ENCODE measurements around the gene IL2RA.

The IL2RA gene

DNA sequence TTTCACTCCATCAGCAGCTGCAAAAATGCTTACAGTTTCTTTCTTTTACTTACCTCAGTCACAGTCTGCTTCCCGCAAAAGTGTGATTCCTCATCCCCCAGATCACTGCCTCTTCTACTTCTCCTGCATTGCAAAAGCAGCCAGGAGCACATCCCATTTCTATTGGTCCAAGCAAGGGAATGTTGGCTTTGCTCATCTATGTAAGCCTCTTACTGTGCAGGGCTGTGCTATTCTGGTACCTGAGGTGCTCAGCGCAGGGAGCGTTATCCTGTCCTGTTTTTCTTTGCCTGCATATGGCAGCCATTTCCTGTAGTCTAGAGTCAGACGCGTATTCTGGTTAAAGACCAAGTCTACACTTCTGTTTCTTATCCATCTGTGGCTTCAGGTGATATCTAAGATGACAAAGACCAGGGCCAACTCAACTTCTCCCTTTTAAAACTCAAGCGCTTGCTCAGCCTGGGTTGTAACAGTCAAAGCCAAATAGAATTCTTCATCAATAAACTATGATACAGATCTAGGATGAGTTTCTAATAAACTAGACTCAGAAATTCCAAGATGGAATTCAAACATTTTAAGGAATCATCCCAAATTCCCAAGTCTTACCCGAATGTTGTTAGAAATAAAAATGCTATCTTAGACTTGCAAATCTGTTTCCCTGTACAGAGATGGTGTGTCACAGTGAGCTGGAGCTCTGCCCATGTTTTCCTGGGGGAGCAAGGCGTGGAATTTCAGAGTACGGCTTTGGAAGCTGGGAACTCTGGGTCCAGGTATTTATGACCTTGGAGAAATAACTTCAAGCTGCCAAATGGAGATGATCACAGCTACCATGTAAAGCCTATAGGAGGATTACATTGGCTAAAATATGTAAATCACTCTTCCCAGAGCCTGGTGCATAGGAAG, 20.6 kb upstream of the IL2RA start:
- TF ChIP-seq, protein P1, sequence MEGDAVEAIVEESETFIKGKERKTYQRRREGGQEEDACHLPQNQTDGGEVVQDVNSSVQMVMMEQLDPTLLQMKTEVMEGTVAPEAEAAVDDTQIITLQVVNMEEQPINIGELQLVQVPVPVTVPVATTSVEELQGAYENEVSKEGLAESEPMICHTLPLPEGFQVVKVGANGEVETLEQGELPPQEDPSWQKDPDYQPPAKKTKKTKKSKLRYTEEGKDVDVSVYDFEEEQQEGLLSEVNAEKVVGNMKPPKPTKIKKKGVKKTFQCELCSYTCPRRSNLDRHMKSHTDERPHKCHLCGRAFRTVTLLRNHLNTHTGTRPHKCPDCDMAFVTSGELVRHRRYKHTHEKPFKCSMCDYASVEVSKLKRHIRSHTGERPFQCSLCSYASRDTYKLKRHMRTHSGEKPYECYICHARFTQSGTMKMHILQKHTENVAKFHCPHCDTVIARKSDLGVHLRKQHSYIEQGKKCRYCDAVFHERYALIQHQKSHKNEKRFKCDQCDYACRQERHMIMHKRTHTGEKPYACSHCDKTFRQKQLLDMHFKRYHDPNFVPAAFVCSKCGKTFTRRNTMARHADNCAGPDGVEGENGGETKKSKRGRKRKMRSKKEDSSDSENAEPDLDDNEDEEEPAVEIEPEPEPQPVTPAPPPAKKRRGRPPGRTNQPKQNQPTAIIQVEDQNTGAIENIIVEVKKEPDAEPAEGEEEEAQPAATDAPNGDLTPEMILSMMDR (conservative IDR thresholded peaks at IDR 0.05; ENCODE audit: low read length) = no peak

DNA sequence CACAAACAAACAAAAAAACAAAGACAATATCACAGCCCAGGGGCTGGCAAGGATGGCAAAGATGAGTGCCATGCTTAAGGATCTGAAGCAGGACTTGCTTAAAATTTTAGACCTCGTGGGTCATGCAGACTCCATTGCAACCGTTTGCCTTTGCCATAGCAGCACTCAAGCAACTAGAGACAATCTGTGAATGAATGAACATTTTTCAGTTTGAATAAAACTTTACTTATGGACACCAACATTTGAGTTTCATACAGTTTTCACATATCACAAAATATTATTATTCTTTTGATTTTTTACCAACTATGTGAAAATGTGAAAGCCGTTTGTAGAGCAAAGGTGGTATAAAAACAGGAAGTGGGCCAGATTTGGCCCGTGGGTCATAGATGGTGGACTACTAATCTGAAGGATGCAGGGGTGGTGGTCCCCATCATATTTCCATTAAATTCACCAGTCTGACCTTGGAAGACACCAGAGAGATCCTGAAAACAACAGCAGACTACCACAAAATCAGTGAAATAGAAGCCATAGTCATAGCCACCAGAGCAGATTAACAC, 18.3 kb upstream of the IL2RA start:
- no peak overlapping the region for H3K4me3 ChIP-seq (ENCODE audit: low read length)
- TF ChIP-seq, protein P1 (conservative IDR thresholded peaks at IDR 0.05; ENCODE audit: low read length) = no peak
- DNase-seq (ENCODE audit: low read depth) = no peak

More for the DNA sequence above, 20.6 kb upstream of the IL2RA start:
- DNase-seq (ENCODE audit: low read depth) = no peak
- no peak overlapping the region for H3K4me3 ChIP-seq (ENCODE audit: low read length)

DNA sequence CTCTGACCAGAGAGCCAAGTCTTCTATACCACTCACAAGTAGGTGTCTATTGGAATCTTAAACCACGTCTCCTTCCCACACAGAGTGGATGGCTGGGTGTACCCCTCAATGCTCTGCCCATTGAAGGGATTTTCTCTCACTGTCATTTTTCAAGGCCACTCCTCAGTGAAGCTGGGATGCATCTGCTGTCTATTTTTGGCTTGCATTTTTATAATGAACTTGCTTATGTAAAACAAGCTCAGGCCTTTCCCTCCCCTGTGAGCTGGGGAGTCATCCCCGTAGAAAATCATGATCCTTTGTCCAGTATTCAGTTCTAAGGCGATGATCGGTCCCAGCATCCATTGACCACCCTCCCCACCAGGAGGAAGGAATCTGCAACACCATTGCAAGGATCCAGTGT, 16.9 kb upstream of the IL2RA start:
- TF ChIP-seq, protein P1 (conservative IDR thresholded peaks at IDR 0.05; ENCODE audit: low read length) = no peak

DNA sequence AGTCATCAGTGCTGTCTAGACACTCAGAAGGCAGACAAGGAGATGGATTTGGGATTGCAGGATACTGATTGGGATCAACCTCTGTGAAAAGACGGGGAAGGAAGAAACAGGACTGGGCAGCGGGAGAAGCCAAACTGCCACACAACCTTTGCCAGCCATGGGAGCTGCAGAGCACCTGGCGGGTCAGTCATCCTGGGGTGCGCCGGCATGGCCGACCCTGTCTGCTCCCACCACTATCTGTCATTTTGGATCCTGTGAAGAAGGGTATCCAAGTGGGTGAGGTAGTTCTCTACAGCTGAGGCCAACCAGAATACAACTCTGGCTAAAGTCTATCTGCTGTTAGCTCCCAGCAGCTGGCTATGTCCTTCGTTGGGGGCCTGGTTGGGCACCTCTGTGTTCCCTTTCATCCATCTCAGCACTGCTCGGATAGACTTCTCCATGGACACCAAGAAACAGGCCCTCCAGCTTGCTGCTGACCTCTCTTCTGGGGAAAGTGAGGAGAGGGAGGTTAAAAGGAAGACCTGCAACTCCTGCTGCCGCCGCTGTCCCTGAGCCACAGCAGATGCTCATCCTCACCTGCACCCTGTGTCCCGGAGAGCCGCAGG, 15.0 kb upstream of the IL2RA start:
- H3K4me3 ChIP-seq (ENCODE audit: low read length) = no peak overlapping the region
- DNase-seq (ENCODE audit: low read depth) = no peak
- TF ChIP-seq, protein P1 (conservative IDR thresholded peaks at IDR 0.05; ENCODE audit: low read length) = no peak

More for the DNA sequence above, 16.9 kb upstream of the IL2RA start:
- H3K4me3 ChIP-seq (ENCODE audit: low read length) = no peak overlapping the region
- no peak for DNase-seq (ENCODE audit: low read depth)

DNA sequence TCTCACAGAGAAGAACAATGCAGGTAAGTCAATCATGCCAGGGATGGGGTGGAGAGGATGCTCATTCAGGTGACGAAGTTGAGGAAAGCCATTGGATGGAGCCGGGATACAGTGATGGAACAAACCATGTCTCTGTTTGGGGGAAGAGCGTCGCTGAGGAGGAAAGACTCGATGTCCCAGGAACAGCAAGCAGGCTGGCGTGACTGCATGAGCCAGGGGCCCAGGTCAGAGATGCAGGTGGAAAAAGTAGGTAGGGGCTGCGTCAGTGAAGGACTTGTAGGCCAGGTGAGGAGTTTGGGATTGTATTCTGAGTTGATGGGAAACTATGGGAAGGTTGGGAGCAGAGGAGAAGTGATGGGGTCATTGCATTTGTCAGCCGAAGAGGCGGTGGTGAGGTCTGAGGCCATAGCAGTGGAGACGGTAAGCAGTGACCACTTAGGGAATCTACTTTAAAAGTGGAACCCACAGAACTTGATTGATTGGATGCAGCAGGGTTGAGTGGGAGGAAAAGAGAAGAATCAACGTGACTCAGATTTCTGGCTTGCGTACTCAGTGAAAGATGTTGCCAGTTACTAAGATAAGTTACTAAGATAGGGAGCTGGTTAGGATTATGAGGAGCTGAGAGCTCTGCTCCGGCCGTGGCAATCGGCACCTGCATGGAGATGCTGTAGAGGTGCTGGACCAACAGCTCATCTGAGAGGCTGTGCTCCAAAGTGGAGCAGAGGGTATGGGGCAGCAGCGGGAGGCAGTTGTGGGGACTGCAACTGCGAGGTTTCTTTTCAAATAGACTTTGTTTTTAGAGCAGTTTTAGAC, 12.5 kb upstream of the IL2RA start:
- no peak overlapping the region for H3K4me3 ChIP-seq (ENCODE audit: low read length)

DNA sequence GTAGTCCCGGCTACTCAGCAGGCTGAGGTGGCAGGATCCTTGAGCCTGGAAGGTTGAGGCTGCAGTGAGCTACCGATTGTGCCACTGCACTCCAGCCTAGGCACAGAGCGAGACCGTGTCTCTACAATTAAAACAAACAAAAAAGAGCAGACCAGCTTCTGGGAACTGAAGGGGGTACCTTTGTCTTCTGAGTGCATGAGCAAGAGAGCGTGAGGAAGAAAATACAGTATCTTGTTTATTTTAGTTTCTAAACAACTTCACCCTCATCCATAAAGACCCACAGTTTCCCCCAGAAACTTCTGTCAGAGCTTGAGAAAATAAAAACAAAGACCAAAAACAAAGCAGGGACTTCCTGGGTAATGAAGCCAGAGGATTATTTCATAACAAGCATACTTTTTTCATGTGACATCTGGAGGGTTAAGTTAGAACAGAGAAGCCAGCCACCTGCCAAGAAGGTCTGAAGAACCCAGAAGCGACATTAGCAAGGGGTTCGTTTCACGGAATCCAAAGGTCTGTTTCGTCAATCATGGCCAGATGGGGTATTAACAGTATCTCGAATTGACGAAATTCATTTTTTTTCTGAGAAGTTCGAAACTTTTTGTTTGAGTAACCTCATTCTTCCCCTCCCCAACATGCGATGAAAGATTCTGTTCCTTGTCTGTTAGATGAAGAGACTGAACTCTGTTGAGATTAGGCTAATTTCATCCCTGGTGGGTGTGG, 10.2 kb upstream of the IL2RA start:
- H3K4me3 ChIP-seq (ENCODE audit: low read length) = no peak overlapping the region
- TF ChIP-seq, protein P1 (conservative IDR thresholded peaks at IDR 0.05; ENCODE audit: low read length) = no peak
- no peak for DNase-seq (ENCODE audit: low read depth)

More for the DNA sequence above, 12.5 kb upstream of the IL2RA start:
- DNase-seq (ENCODE audit: low read depth) = peak; percentile 28
- TF ChIP-seq, protein P1 (conservative IDR thresholded peaks at IDR 0.05; ENCODE audit: low read length) = no peak
